ENCODE data around the gene FOXP1.

Gene FOXP1

DNA sequence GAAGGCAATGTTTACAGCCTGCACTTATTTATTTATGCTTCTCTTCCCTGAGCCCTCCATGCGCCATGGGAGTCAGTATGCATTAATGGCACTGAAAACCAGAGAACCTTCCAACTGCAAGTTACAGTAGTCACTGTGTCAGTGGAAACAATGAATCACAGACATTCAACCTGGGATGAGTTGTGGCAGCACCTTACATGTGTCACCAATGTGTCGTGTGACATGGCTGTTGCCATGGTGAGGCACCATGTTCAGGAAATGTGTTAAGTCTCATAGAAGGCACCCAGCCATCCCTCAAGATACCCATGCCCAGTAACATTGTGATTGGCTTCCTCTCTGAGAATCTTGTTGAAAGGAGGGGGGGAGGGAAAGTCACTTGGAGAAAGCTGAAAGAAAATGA, 105.0 kb downstream of the FOXP1 start:
- no peak for DNase-seq

DNA sequence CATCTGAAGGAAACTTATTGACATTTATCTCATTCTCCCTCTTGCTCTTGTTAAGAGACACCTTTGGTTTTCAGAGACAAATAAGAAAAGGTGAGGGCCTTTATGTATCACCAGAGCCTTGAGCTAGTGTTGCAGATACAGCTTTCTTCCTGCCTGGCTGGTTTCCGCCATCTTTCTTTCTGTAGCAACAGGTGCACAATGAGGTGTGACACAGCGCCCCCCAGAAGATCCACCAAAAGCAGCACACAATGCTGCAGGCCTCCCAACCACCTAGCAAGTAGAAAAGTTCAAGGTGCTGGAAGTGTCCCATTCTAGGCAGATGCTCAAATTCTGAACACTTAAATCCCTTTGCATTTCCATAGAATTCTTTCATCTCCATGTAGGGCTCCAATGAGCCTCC, 106.6 kb downstream of the FOXP1 start:
- no peak for DNase-seq

DNA sequence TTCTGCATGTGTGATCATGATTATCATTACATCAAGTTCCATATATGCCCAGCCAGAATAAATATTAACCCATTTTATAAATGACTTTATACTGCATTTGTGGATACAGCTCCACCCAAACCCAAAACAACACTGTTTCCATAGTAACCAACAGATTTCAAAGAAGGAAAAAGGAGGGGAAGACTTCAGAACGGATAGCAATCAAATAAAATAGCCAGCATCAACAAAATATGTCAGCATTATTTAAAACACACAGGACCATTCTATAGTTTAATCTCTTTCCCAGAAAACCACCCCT, 114.4 kb downstream of the FOXP1 start:
- DNase-seq = no peak

DNA sequence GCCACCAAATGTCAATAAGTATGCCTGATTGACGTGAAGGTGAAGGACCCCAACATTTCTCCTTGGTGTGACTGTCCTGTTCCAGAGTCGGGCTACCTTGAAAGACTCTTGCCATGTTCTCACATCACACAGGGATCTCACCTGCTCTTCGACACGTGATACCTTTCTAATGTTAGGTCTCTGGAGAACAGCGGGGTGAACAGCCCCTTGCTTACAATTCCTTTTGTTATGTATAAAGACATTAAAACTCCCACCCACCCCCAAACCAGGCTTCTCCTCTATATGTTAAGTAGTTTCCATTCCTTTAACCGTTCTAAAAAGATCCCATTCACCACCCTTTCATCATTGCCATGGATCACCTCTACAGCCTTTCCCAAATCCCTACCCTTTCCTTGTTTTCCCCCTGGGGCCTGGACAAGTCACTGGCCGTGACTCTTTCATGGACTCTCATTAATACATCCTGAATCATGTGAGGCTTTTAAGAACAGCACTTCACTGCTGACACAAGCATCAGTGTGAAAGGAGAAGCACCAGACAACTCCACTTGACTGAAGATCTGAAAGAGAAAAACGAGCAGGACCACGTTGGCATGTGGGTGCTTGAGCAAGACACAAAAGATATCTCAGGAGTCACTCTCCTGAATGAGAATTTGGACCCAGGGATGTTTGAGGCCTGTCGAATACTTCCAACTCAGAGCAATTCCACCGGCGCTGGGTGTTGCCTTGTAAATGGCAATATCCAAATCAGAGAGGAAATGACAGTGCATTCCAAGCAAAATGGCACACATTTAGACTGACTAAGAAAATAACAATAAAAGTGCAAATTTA, 115.0 kb downstream of the FOXP1 start:
- no peak for DNase-seq

DNA sequence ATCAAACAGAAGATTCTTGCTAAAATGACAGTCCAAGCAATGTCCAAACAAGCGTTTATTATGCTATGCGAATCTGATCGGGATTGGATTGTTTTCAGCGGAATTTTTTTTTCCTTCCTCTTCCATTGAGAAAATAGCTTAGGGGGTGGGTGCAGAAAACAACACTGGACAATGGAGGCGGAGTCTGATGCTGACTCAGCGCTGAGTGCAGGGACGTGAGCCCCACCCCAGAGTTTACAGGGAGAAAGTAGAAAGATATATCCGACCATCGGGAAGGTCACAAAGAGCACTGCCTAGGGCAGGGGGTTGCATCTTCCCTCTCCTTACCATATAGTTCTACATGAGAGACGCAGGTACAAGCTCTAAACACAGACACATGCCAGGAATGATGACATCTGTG, 117.0 kb downstream of the FOXP1 start:
- no peak for DNase-seq

DNA sequence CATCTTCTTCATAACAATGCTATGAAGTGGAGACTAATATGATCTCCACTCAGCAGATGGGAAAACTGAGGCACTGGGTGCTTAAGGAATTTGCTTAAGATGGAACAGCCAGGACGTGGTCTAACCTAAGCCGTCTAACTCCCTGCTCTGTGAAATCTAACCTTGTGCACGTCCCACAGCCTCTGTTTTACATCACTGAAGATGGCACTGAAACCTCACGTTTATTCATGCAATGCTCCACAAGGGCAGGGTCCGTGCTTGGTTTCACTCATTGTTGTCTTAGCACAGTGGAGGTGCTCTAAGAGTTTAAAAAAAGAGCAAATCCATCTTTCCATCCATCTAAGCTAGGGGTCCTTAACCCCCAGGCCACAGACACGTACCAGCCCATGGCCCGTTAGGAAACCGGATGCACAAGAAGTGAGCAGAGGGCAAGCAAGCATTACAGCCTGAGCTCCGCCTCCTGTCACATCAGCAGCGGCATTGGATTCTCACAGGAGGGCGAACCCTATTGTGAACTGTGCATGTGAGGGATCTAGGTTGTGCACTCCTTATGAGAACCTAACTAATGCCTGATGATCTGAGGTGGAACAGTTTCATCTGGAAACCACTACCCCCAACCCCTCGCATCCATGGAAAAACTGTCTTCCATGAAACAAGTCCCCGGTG, 118.0 kb downstream of the FOXP1 start:
- DNase-seq = no peak

DNA sequence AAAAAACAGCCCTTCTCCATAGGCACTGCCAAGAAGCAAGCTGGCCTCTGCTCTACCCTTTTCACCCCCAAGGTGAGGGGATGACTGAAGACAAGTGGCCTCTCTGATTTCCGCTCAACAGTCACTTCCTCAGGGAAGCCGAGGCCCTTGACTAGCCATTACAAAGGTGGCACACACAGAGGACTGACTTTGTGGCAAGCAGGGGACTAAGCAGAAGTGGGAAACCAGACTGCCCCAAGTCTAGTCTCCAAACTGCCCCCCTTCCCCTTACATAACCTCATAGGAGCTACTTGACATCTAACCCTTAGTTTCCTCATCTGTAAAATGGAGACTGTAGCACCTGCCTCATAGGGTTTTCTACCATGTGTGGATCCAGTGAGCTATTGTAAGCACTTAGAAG, 118.9 kb downstream of the FOXP1 start:
- no peak for DNase-seq

DNA sequence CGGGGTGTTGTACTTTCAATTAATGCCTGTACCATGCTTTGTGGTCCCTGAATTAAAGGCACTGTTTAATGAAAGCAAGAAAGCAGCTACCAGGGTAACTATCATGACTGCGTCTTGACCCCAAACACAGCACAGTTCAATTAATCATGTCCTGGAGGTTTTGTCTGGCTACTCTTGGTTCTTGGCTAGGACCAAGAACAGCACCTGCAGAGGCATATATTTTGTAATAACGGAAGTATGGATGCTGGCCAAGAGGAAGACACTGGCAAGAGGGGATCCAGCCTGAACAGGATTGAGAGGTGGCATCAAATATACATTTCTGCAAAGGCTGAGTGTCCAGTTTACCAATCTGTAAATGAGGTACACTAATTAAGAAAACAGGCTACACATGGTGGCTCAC, 119.9 kb downstream of the FOXP1 start:
- DNase-seq = no peak

DNA sequence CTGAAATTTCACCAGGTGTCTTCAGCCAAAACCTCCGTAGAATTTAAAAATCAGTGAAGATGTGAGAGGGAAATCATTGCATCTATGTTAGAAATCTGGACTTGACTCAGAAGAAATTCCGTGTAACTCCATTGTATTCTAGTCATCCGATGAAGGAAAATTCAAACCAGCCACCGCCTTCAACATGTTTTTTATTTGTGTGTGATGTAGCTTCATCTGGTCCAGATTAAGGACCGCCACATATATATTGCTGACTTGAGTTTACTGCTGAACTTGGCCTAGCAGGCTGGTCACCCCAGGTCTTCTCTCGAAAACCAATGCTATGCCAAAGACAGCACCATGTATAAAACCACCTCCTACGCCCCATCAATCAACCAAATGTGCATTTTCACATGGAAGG, 120.9 kb downstream of the FOXP1 start:
- no peak for DNase-seq

DNA sequence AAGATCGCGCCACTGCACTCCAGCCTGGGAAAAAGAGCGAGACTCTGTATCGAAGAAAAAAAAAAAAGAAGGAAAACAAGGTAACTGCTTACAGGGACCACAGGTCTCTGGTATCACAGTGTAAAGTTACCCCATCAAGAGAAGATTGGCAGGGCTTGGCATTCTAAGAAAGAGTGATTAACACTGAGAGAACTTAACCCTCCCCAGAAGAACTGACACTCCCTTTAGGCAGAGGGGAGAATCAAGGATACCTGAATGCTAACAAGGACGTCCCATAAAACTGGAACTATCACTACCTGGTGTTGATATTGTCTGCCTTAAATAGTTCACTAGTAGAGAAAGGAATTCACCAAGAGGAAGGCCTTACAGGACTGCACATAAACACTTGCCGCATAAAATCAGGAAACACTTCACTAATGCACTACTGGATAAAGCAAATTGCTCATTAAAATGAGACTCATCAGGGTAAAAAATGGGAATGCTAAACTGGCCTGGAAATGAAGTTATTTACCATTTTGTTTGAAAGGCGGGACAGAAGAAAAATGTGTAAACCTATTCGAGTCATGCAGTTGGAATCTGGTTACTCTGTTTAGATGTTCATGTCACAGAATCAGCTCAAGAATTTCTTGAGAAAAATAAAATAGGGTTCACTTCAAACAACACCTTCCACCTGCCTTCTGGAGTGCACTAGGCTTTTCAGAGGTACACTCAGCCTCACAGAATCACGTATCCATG, 121.6 kb downstream of the FOXP1 start:
- DNase-seq = no peak

DNA sequence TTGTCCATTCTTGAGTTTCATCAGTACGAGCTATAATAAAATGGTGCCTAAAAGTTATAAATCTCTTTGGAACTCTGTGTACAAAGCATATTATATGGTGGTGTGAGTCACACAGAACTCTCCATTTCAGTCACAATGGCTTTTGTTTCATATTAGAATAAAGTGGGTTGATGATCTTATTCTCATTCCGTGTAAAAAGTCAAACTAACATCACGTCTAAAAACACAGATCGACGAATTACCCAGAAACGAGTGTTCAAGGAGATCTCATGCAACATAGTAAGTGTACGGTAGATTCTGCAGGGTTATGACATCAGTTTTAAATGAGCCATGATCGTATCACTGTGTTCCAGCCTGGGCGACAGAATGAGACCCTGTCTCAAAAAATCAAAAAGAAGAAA, 122.4 kb downstream of the FOXP1 start:
- no peak for DNase-seq

DNA sequence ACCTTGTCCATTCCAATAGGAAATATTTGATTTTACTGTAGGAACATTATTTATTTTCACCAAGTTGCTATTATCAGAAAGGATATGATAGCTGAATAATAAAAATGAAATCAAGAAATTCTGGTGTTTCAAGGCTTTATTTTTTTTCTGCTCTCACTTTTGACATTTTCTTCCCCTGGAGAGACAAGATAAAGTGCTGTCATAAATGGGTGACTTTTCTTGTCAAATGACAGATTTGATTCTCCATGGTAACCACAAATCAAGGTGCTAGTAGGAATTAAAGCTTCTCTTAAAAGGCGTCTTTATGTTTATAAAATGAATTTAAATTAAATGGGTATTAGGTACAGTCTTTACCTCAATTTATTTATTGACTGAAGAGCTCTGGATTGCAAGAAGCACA, 124.6 kb downstream of the FOXP1 start:
- DNase-seq = no peak

DNA sequence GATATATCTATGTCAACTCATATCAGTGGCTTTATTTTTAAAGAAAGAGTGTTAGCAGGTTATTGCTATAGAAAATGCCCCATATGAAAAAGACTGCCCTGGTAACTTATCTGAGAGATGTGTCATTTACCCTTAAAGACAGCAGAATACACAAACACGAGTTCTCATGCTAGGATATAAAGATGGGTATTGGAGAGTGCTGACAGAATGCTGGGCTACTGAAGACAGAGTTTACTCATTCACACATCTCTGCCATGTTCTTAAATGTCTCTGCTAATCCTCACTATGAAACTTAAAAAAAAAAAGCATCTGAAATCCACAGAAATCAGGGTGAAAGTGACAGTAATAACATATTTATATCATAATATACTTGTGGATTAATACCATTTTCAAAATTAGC, 126.7 kb downstream of the FOXP1 start:
- DNase-seq = no peak

DNA sequence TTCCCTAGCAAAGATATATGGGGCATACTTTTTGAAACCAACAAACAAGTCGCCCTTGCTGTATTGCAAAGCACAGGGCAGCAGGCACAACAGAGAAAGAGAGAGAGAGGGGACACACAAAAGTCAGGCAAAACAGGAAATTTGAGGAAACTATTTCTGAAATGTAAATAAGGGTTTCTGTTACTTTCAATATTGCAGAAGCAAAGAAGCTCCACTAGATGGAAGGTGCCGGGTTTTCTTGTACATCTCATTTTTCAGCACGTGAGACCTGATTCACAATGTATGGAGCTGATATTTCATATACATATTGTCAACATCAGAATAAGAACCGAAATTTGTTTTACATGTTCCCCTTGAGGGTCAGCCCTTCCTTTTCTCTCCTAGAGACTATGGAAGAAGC, 127.4 kb downstream of the FOXP1 start:
- no peak for DNase-seq

DNA sequence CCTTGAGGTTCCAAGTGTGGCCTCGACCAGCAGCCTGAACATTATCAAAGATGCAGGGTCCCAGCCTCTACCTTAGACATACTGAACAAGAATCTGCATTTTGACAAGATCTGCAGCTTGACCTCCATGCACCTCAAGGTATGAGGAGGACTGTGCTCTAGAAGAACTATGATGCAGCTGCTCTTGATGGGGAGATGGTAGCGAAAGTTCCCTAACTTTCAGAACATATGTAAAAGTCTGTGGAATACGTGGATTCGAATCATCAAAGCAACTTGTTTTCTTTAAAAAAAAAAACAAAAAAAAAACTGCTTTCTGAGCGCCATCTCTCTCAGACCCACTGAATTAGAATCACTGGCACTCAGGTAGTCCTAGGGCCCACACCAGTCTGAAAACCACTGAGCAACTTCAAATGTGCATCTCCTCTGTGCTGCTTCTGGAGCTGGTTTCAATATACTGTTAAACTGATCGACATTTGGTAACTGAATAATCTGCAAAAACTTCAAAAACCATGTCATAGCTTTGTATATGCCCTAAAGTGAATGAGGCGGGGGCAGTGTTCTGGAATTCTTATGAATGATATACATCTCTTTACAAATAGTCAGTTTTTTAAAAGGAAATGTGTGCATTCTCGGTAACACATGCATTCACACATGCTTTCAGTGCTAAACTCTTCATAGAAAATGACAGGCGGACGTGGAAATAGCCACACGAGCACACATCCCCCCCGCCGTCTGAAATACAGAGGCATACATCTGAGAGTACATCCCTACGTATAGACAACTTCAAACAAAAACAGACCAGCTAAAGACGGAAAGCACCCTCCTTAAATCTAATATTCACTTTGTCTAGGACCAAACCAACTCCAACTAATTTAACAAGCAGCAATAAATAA, 128.8 kb downstream of the FOXP1 start:
- DNase-seq = no peak

DNA sequence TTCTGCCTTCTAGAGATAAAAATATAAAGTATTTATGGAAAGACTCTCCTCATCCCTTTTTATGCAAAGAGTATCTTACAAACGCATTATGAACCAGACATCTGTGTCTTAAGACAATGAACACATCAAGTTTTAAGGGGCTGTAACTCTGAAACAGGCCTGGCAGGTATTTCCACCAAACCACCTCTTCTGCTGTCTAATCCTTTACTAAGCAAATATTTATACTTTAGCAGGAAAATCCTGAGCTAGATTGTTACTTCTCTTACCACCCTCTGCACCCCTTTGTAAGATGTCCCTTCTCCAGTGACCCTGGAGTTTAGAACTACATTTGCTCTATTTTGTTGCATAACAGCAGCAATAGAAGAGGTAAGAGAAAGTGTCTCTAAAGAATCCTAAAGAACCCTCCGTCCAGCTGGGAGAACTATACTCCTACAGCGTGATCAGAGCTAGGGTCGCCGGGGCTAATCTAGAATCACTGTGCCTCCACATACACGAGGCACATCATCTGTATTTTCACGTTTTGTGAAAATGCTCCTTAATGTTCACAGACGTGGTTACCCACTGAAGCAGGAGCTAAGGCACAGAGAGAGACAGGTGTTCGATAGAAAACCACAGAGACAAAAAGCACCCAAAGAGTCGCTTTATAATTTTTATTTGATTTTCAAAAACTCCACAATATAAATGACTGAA, 129.6 kb downstream of the FOXP1 start:
- DNase-seq = no peak

DNA sequence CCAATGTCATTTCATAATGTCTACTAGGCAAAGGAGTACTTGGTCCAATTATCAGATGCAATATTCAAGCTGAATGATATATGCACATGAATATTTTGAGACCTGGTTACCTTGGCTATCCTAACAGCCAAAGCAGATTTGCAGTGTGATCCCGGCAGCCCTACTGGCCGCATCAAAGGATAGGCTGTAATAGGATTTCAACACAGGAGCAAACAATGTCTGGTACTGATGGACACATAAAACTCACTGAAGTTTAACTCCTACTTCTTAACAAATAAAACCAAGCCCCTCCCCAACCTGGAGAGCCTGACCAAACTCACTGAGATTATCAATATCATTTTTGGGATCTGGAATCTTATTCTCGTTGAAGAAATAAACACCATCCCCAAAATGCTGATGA, 130.2 kb downstream of the FOXP1 start:
- no peak for DNase-seq

DNA sequence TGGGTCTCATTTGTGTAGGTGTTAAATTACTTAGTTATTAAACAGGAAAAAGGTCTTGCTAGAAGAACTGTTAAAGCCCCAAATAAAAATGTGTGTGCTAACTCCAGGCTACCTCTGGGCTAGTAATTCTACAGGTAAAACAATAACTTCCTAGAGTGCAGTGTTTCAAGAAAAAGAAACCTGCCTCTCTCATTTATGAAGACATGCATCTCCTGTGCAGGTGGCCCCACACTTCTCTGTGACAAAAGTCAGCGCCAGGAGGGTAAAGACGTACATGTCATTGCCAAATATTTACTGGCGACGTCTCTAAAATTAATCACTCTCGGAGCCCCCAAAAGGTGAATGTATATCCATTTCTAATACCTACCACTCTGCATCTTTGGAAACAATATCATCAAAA, 131.7 kb downstream of the FOXP1 start:
- DNase-seq = no peak

DNA sequence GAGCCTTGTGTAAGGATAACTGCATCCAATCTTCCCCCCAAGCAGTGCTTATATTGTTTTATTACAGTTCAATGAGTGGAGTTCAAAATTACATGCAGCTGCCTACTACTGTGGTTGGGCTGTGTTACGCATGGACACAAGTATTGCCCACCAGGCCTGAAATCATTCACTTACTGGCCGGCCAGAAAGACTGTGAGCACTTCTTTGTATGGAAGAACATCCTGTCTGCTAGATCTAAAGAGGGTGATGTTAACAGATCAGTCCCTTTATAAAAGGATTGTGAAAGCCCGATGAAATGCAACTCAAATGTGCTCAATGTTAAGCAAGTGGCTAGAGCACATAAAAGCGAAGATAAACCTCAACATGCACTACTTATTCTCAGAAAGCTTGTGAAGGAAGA, 132.5 kb downstream of the FOXP1 start:
- no peak for DNase-seq

DNA sequence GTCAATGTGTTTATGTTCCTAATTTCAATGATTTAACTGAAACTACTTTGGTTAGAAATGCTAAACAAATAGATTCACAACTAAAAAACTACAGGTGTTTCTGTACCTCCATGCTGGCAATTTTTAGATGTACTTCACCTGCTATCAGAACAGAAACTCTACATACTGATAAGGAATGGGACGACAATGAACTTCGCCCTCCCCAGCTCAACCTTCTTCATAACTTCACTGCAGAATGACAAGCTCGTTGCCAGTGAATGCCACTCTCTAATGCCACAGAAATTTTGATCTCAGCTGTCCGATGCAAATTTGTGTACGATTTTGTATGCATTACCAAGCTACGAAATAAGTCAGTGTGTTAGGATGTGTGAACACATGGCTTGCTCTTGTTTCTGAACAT, 133.4 kb downstream of the FOXP1 start:
- DNase-seq = no peak

DNA sequence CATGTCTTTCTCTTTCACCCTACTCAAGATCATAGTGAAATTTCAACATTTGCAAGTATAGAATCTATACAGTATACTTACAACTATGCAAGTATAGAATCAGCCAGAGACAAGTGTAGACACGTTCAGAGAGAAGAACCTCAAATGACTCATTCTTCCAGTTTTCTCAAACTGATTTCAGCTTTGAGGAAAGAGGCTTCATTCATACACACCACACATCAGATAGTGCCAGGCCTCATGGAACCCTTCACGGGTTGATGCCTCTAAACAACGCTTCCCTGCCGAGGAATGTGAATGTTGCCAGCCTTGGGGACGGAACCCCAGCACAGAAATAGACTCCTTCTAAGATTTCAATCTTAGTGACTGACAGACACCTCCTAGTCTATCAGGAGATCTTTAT, 135.7 kb downstream of the FOXP1 start:
- no peak for DNase-seq

DNA sequence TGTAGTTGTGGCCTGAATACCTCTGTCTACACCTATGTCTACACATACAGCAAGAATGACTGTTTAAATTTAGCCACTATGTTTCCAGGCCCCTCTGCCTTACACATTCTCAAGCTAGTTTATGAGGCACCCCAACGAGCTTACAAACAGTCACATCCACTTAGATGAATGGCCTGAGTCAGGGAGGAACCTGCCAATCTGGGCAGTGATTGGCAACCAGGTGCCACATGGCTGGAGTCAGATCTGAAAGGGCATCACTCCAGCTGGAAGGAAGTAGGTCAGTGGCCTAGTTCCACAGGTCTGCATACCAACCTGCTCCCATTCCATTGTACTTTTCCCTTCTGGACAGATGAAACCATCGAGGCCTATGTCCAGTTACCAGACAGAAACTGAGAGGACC, 136.3 kb downstream of the FOXP1 start:
- no peak for DNase-seq

DNA sequence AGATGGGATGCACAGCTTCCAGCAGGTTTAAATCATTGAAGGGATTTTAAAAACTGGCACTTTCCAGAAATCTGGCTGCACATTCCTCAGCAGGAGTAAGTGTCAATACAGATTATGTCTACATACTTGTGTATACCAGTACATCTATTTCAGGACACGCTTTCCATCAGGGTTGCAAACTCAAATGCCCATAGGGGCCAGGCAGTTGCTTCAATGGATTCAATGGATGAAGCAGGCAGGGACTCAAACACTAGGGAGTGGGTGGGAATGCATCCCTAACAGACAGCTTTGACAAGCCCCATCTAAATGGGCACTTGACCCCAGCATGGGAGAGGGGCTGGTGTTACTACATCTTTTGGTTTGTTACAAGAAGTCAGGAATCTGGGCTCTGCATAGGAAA, 136.8 kb downstream of the FOXP1 start:
- no peak for DNase-seq
